Left renal pelvis (tissue), 4 donors: Measurements from ENCODE around the gene AIFM2. TPM values are rescaled to one million over a fixed set of nuclear protein-coding genes. Genes with fewer than 3 reads are reported as not detected.
"Not testable (repeated sequence)": the region's sequence is repeated elsewhere in the genome, so short reads cannot be mapped to it uniquely, and the experiment has no call there.

ENCODE experiments used
- DNase-seq, 4 donors: peaks; one replicate each; pipeline ENCODE4 v3.0.0-alpha.2; 2013; ENCODE audit warnings: low read depth in 4 of 4, low spot score in 3 of 4
- polyA plus RNA-seq, 4 donors: library from polyadenylated mRNA; unstranded; fragments of 120-200 nt; gene quantifications; one replicate each; pipeline ENCODE4 v1.2.1, GENCODE V29; 2013; ENCODE audit not compliant: insufficient read length in 4 of 4

Gene AIFM2
- polyA plus RNA-seq, 4 donors = 2.3 to 6.9 (median 4.5) TPM

GRCh38 chr10:70123817-70124216 is 8.8 kb downstream of the AIFM2 start:
- DNase-seq = no peak

GRCh38 chr10:70123166-70123565 is 9.5 kb downstream of the AIFM2 start:
- not testable (repeated sequence) for DNase-seq

GRCh38 chr10:70122742-70123141 is 9.9 kb downstream of the AIFM2 start:
- no peak for DNase-seq

GRCh38 chr10:70121281-70121949 is 11.2 kb downstream of the AIFM2 start:
- no peak for DNase-seq

- DNase-seq = no peak
Observed at GRCh38 chr10:70120417-70120816, 12.2 kb downstream of the AIFM2 start.

GRCh38 chr10:70119623-70120022 is 13.0 kb downstream of the AIFM2 start:
- DNase-seq = no peak

GRCh38 chr10:70119197-70119596 is 13.4 kb downstream of the AIFM2 start:
- no peak for DNase-seq

- no peak for DNase-seq
Observed at GRCh38 chr10:70118196-70118595, 14.4 kb downstream of the AIFM2 start.

GRCh38 chr10:70117646-70118045 is 15.0 kb downstream of the AIFM2 start:
- no peak for DNase-seq

GRCh38 chr10:70115948-70116682 is 16.5 kb downstream of the AIFM2 start:
- no peak for DNase-seq

GRCh38 chr10:70114902-70115301 is 17.7 kb downstream of the AIFM2 start:
- DNase-seq = no peak

GRCh38 chr10:70112071-70112470 is 20.6 kb downstream of the AIFM2 start:
- DNase-seq = no peak

- no peak for DNase-seq
Observed at GRCh38 chr10:70111496-70111895, 21.1 kb downstream of the AIFM2 start.

- DNase-seq = no peak
Observed at GRCh38 chr10:70109064-70109729, 23.4 kb downstream of the AIFM2 start.

GRCh38 chr10:70106958-70107791 is 25.4 kb downstream of the AIFM2 start:
- DNase-seq = no peak

GRCh38 chr10:70101668-70102067 is 31.0 kb downstream of the AIFM2 start:
- DNase-seq = no peak

- DNase-seq = not testable (repeated sequence)
Observed at GRCh38 chr10:70101068-70101562, 31.5 kb downstream of the AIFM2 start.

GRCh38 chr10:70098271-70098670 is 34.4 kb downstream of the AIFM2 start:
- DNase-seq = no peak

- no peak for DNase-seq
Observed at GRCh38 chr10:70097459-70097858, 35.2 kb downstream of the AIFM2 start.

GRCh38 chr10:70096705-70097420 is 35.8 kb downstream of the AIFM2 start:
- DNase-seq = no peak
